Measurements from ENCODE around the gene OOSP4B.
"Not testable (repeated sequence)": the region's sequence is repeated elsewhere in the genome, so short reads cannot be mapped to it uniquely, and the experiment has no call there.

The OOSP4B gene

GRCh38 chr11:60064111-60064510 is 47.1 kb downstream of the OOSP4B start:
- Histone ChIP-seq H3K4me2 (ENCODE audit: low read depth, low read length, poor library complexity, severe bottlenecking) (no peak overlapping the region), H3K27ac (ENCODE audit: low read depth, low read length) (no peak overlapping the region), H3F3A (ENCODE audit: insufficient read depth) (no peaks in the 10 kb centered on the region), H3K79me2 (ENCODE audit: insufficient read depth, low read length) (no peaks in the 10 kb centered on the region), H3K9ac (ENCODE audit: low read length) (no peak overlapping the region), H2AFZ (ENCODE audit: low read depth, low read length, severe bottlenecking) (no peak overlapping the region), H3K4me3 (ENCODE audit: insufficient read depth, low read length, poor library complexity, severe bottlenecking) (no peak overlapping the region), H3K36me3 (ENCODE audit: low read length) (no peaks in the 10 kb centered on the region), H3K9me2 (replicated peaks; ENCODE audit: insufficient read depth, low read length) (no peaks in the 10 kb centered on the region), H3K9me3 (ENCODE audit: insufficient read depth, low read length) (no peaks in the 10 kb centered on the region), H3K27me3 (ENCODE audit: low read length) (no peaks in the 10 kb centered on the region), H4K20me1 (ENCODE audit: low read depth, low read length) (no peaks in the 10 kb centered on the region)
- TF ChIP-seq EZH2phosphoT487 (conservative IDR thresholded peaks at IDR 0.05; ENCODE audit: low read length) (no peak), CTCF (IDR thresholded peaks at IDR 0.05; ENCODE audit: insufficient read depth, low read length, poor library complexity, severe bottlenecking) (no peak)

GRCh38 chr11:60065801-60066200 is 48.8 kb downstream of the OOSP4B start:
- H3K27ac ChIP-seq (ENCODE audit: low read depth, low read length), result no peak overlapping the region

GRCh38 chr11:60069450-60069849 is 52.5 kb downstream of the OOSP4B start:
- Histone ChIP-seq H3K79me2 (ENCODE audit: insufficient read depth, low read length) (no peaks in the 10 kb centered on the region), H3K27me3 (ENCODE audit: low read length) (no peaks in the 10 kb centered on the region), H4K20me1 (ENCODE audit: low read depth, low read length) (no peaks in the 10 kb centered on the region), H3K9me2 (replicated peaks; ENCODE audit: insufficient read depth, low read length) (no peaks in the 10 kb centered on the region), H3F3A (ENCODE audit: insufficient read depth) (no peaks in the 10 kb centered on the region), H3K9ac (ENCODE audit: low read length) (no peak overlapping the region), H3K36me3 (ENCODE audit: low read length) (no peaks in the 10 kb centered on the region), H3K4me2 (ENCODE audit: low read depth, low read length, poor library complexity, severe bottlenecking) (no peak overlapping the region), H3K4me3 (ENCODE audit: insufficient read depth, low read length, poor library complexity, severe bottlenecking) (no peak overlapping the region), H2AFZ (ENCODE audit: low read depth, low read length, severe bottlenecking) (no peak overlapping the region), H3K9me3 (ENCODE audit: insufficient read depth, low read length) (no peaks in the 10 kb centered on the region), H3K27ac (ENCODE audit: low read depth, low read length) (no peak overlapping the region)
- TF ChIP-seq CTCF (IDR thresholded peaks at IDR 0.05; ENCODE audit: insufficient read depth, low read length, poor library complexity, severe bottlenecking) (no peak), EZH2phosphoT487 (conservative IDR thresholded peaks at IDR 0.05; ENCODE audit: low read length) (no peak)

More at GRCh38 chr11:60065801-60066200, 48.8 kb downstream of the OOSP4B start:
- H3K36me3 ChIP-seq (ENCODE audit: low read length), result no peaks in the 10 kb centered on the region
- no peaks in the 10 kb centered on the region for H3K9me3 ChIP-seq (ENCODE audit: insufficient read depth, low read length)
- no peaks in the 10 kb centered on the region for H3K27me3 ChIP-seq (ENCODE audit: low read length)
- no peaks in the 10 kb centered on the region for H4K20me1 ChIP-seq (ENCODE audit: low read depth, low read length)
- H3K9ac ChIP-seq (ENCODE audit: low read length), result no peak overlapping the region
- H2AFZ ChIP-seq (ENCODE audit: low read depth, low read length, severe bottlenecking), result no peak overlapping the region
- no peak overlapping the region for H3K4me2 ChIP-seq (ENCODE audit: low read depth, low read length, poor library complexity, severe bottlenecking)
- no peak overlapping the region for H3K4me3 ChIP-seq (ENCODE audit: insufficient read depth, low read length, poor library complexity, severe bottlenecking)
- no peak for TF ChIP-seq EZH2phosphoT487 (conservative IDR thresholded peaks at IDR 0.05; ENCODE audit: low read length)
- TF ChIP-seq CTCF (IDR thresholded peaks at IDR 0.05; ENCODE audit: insufficient read depth, low read length, poor library complexity, severe bottlenecking), result no peak
- no peaks in the 10 kb centered on the region for H3K9me2 ChIP-seq (replicated peaks; ENCODE audit: insufficient read depth, low read length)
- H3K79me2 ChIP-seq (ENCODE audit: insufficient read depth, low read length), result no peaks in the 10 kb centered on the region
- no peaks in the 10 kb centered on the region for H3F3A ChIP-seq (ENCODE audit: insufficient read depth)

- not testable (repeated sequence) for H2AFZ ChIP-seq (ENCODE audit: low read depth, low read length, severe bottlenecking); H3K4me3 ChIP-seq (ENCODE audit: insufficient read depth, low read length, poor library complexity, severe bottlenecking); H3K9ac ChIP-seq (ENCODE audit: low read length); H3K36me3 ChIP-seq (ENCODE audit: low read length); H3F3A ChIP-seq (ENCODE audit: insufficient read depth); H3K27me3 ChIP-seq (ENCODE audit: low read length); H4K20me1 ChIP-seq (ENCODE audit: low read depth, low read length); H3K27ac ChIP-seq (ENCODE audit: low read depth, low read length); H3K79me2 ChIP-seq (ENCODE audit: insufficient read depth, low read length); H3K4me2 ChIP-seq (ENCODE audit: low read depth, low read length, poor library complexity, severe bottlenecking); H3K9me2 ChIP-seq (replicated peaks; ENCODE audit: insufficient read depth, low read length); H3K9me3 ChIP-seq (ENCODE audit: insufficient read depth, low read length)
Measured at GRCh38 chr11:60071644-60072043, 54.7 kb downstream of the OOSP4B start.
